K562 (cell line): Measurements from ENCODE around the gene KRTAP10-6. TPM values are rescaled to one million over a fixed set of nuclear protein-coding genes. Genes with fewer than 3 reads are reported as not detected.

ENCODE experiments used
- ATAC-seq: fragments of 200-7000 bp; cut with Tn5 transposase; 3 replicates; pipeline ENCODE4 v1.9.1; 2020; ENCODE audit warnings: moderate library complexity
- BruUV-seq: library from RNA; stranded (reverse); fragments of 400-500 nt; replicated peaks from 2 replicates; lab custom pipeline; 2021; lab: Mats Ljungman, UMichigan
- CTCF ChIA-PET: fragments of 300-600 bp; formaldehyde crosslinking; extraction: SDS; loops from one replicate; lab custom pipeline; 2021; ENCODE audit warnings: low intra/inter-chr PET ratio; lab: Yijun Ruan, JAX
- POLR2A ChIA-PET: fragments of 300-600, 350-650 bp; sonication (Branson Sonifier 250); formaldehyde crosslinking; extraction: SDS; loops from one replicate; lab custom pipeline; 2021; ENCODE audit warnings: antibody characterized with exemption, inconsistent platforms; lab: Yijun Ruan, JAX
- DNase-seq, 4 experiments: peaks; one replicate each; pipeline versions ENCODE4 v3.0.0 to v3.0.0-alpha.2; 2011 to 2018; ENCODE audit warnings: low spot score in 3 of 4, mixed read lengths in 3 of 4; ENCODE audit errors: extremely low read depth in 1 of 4
- FAIRE-seq: peaks from 2 replicates; lab custom pipeline; 2011; peaks lifted over from hg19 to GRCh38; lab: Jason Lieb, UNC
- H2AFZ ChIP-seq: 2 replicates; pipeline ENCODE4 v1.6.0; 2011; ENCODE audit warnings: low read depth, low read length, control low read depth, inconsistent platforms
- H3K27ac ChIP-seq: fragments of 200-600 bp; 3 replicates; pipeline ENCODE4 v1.8.0; 2011; ENCODE audit warnings: low read depth, mild to moderate bottlenecking, control low read depth, inconsistent platforms, low read length, moderate library complexity, mixed read lengths; ENCODE audit errors: extremely low read depth
- H3K27me3 ChIP-seq, 2 experiments: fragments of 300-600 bp in 1 of 2; 2 replicates in 1 of 2; 3 replicates in 1 of 2; pipeline versions ENCODE4 v1.6.0 to v1.8.0; 2011; ENCODE audit warnings: inconsistent platforms in 2 of 2, low read length in 2 of 2, mild to moderate bottlenecking in 1 of 2, mixed read lengths in 1 of 2, moderate library complexity in 1 of 2; ENCODE audit not compliant: control insufficient read depth in 2 of 2, insufficient read depth in 2 of 2
- H3K36me3 ChIP-seq: fragments of 300-600 bp; 3 replicates; pipeline ENCODE4 v1.8.0; 2011; ENCODE audit warnings: mild to moderate bottlenecking, low read length, inconsistent platforms; ENCODE audit not compliant: control insufficient read depth, insufficient read depth
- H3K4me1 ChIP-seq, 2 experiments: fragments of 200-600 bp in 1 of 2; replicated peaks in 1 of 2; 2 replicates in 1 of 2; 3 replicates in 1 of 2; pipeline versions ENCODE4 v1.5.1 to v1.8.0; 2011; ENCODE audit warnings: inconsistent platforms in 2 of 2, low read length in 2 of 2, mild to moderate bottlenecking in 1 of 2, mixed read lengths in 1 of 2, moderate library complexity in 1 of 2; ENCODE audit not compliant: control insufficient read depth in 2 of 2, insufficient read depth in 2 of 2
- H3K4me2 ChIP-seq: 2 replicates; pipeline ENCODE4 v1.6.1; 2011; ENCODE audit warnings: low read length, control low read depth, inconsistent platforms, mixed read lengths; ENCODE audit not compliant: insufficient read depth
- H3K4me3 ChIP-seq: fragments of 200-600 bp; sonication (generic), shearing (Covaris generic); 2 replicates; pipeline ENCODE4 v1.5.1; 2016; ENCODE audit warnings: control low read depth, inconsistent platforms
- H3K79me2 ChIP-seq: fragments of 200-600 bp; 3 replicates; pipeline ENCODE4 v1.8.0; 2011; ENCODE audit warnings: low read length, inconsistent platforms; ENCODE audit not compliant: control insufficient read depth, insufficient read depth
- H3K9ac ChIP-seq, 2 experiments: 2 replicates each; pipeline versions ENCODE4 v1.6.0 to v1.6.1; 2011; ENCODE audit warnings: low read depth in 2 of 2, low read length in 2 of 2, control low read depth in 1 of 2, inconsistent platforms in 1 of 2, mild to moderate bottlenecking in 1 of 2, mixed read lengths in 1 of 2; ENCODE audit not compliant: insufficient read depth in 1 of 2
- H3K9me1 ChIP-seq: one replicate; pipeline ENCODE4 v1.6.0; 2011; ENCODE audit warnings: inconsistent platforms, mild to moderate bottlenecking, low read length, moderate library complexity; ENCODE audit not compliant: control insufficient read depth, insufficient read depth
- H3K9me3 ChIP-seq: replicated peaks from 2 replicates; pipeline ENCODE4 v1.5.1; 2011; ENCODE audit warnings: low read depth, low read length, inconsistent platforms; ENCODE audit not compliant: control insufficient read depth, insufficient read depth
- H4K20me1 ChIP-seq: replicated peaks from 2 replicates; pipeline ENCODE4 v1.6.1; 2011; ENCODE audit warnings: low read length, inconsistent platforms, mixed read lengths; ENCODE audit not compliant: control insufficient read depth, insufficient read depth
- CREB1 ChIP-seq, 2 experiments: sonication (generic) in 1 of 2; formaldehyde crosslinking in 1 of 2; IDR thresholded peaks; 2 replicates each; pipeline versions ENCODE4 v1.6.1 to v1.8.0; 2012 to 2022; ENCODE audit warnings: inconsistent platforms in 1 of 2, mild to moderate bottlenecking in 1 of 2, missing genetic modification reagents in 1 of 2, moderate library complexity in 1 of 2
- FOXK1 ChIP-seq: sonication (generic); formaldehyde crosslinking; IDR thresholded peaks from 2 replicates; pipeline ENCODE4 v1.8.0; 2022; ENCODE audit warnings: missing genetic modification reagents, mild to moderate bottlenecking, borderline replicate concordance
- L3MBTL2 ChIP-seq: fragments of 450-650 bp; IDR thresholded peaks from 2 replicates; pipeline ENCODE4 v1.6.1; 2016; ENCODE audit warnings: mild to moderate bottlenecking, moderate library complexity
- PHTF2 ChIP-seq: fragments of 250-450 bp; sonication (Bioruptor Pico); IDR thresholded peaks from 2 replicates; pipeline ENCODE4 v1.5.0; 2021; ENCODE audit warnings: mild to moderate bottlenecking
- POLR3G ChIP-seq: IDR thresholded peaks from 2 replicates; pipeline ENCODE4 v1.6.1; 2011; ENCODE audit not compliant: insufficient read length, insufficient replicate concordance; ENCODE audit errors: extremely low read depth
- RBM15 ChIP-seq: fragments of 200-400 bp; formaldehyde crosslinking; IDR thresholded peaks from 2 replicates; pipeline ENCODE4 v1.6.1; 2018; ENCODE audit warnings: mild to moderate bottlenecking, low read length, moderate library complexity; ENCODE audit not compliant: insufficient read depth
- ZBTB11 ChIP-seq, 3 experiments: fragments of 200-800 bp in 1 of 3; fragments of 250-450 bp in 1 of 3; fragments of 450-650 bp in 1 of 3; sonication (Bioruptor Pico) in 1 of 3; sonication (Bioruptor generic) in 1 of 3; formaldehyde crosslinking in 1 of 3; IDR thresholded peaks; 2 replicates each; pipeline versions ENCODE4 v1.6.1 to v1.8.0; 2016 to 2022; ENCODE audit warnings: mild to moderate bottlenecking in 2 of 3, missing genetic modification characterization in 2 of 3, missing compliant biosample characterization in 1 of 3, moderate library complexity in 1 of 3
- ZNF57 ChIP-seq: fragments of 450-650 bp; formaldehyde crosslinking; IDR thresholded peaks from 2 replicates; pipeline ENCODE4 v1.4.0; 2020; ENCODE audit warnings: mild to moderate bottlenecking, moderate library complexity
- WGBS: fragments of 100-300 bp; shearing (Covaris generic); methylation state at CpG from one replicate; pipeline ENCODE4 v1.1.6; 2016; ENCODE audit warnings: low coverage, mixed read lengths; ENCODE audit not compliant: insufficient coverage; ENCODE audit errors: missing lambda C conversion rate; 5-methylcytosine and 5-hydroxymethylcytosine counted together
- in situ Hi-C: fragments of 300-500 bp; cut with MboI; formaldehyde crosslinking; loops from 4 replicates; pipeline ENCODE4 v1.15.0; 2018; ENCODE audit warnings: inconsistent platforms, mixed read lengths
- intact Hi-C: fragments of 100-400 bp; cut with micrococcal nuclease; formaldehyde crosslinking; loops from 2 replicates; pipeline ENCODE4 v1.14.2; 2022
- polyA plus RNA-seq, 8 experiments: library from polyadenylated mRNA; depleted of rRNA in 4 of 8; stranded (reverse) in 5 of 8; unstranded in 3 of 8; fragments of >200 nt; fragmentation: Nextera tagmentation in 2 of 8; fragmentation: Illumina TruSeq in 1 of 8; extraction: Ambion mirVana in 2 of 8; extraction: Trizol in 1 of 8; gene quantifications; 2 replicates each; pipeline versions ENCODE4 v1.2.1 to v1.2.3, GENCODE V29; 2011 to 2014; ENCODE audit warnings: inconsistent platforms in 1 of 8, missing spikeins in 1 of 8
- total RNA-seq, 7 experiments: library from RNA; depleted of rRNA in 6 of 7; stranded (reverse); fragments of >200 nt in 6 of 7; fragmentation: Illumina TruSeq in 2 of 7; extraction: Trizol in 2 of 7; gene quantifications; 2 replicates each; pipeline versions ENCODE4 v1.2.1 to v1.2.3, GENCODE V29; 2011 to 2021; ENCODE audit warnings: low replicate concordance in 1 of 7
- TF ChIP-seq, protein P1 (sequence below): sonication (generic); formaldehyde crosslinking; IDR thresholded peaks from 2 replicates; pipeline ENCODE4 v1.8.1; 2022; ENCODE audit warnings: missing genetic modification reagents
- TF ChIP-seq, protein P2 (sequence below): sonication (generic); IDR thresholded peaks from 2 replicates; pipeline ENCODE4 v1.6.1; 2016

KRTAP10-6 gene
- total and polyA plus RNA-seq, 9 of the 15 experiments (the other 6 are each of a cell fraction or from before 2014, with no cell fraction given): not detected

GRCh38 chr21:44601596-44602462 lies 9.5 kb upstream of the KRTAP10-6 start:
- DNase-seq (no peak), FAIRE-seq (no peak), ATAC-seq (no peak)
- Histone ChIP-seq H3K9me1 (no peaks in the 10 kb centered on the region), H3K4me3 (no peak overlapping the region), H3K36me3 (no peaks in the 10 kb centered on the region), H3K27ac (no peak overlapping the region), H4K20me1 (no peaks in the 10 kb centered on the region), H3K27me3 (peaks cover 9 to 43% of the 10 kb centered on the region in 2 experiments), H3K4me2 (no peak overlapping the region), H3K9ac (no peak overlapping the region), H3K79me2 (no peaks in the 10 kb centered on the region), H3K9me3 (no peaks in the 10 kb centered on the region), H3K4me1 (peaks cover 0 to 16% of the 10 kb centered on the region in 2 experiments; a peak in 1 of 5 replicates), H2AFZ (no peak overlapping the region)
- TF ChIP-seq, protein P1, sequence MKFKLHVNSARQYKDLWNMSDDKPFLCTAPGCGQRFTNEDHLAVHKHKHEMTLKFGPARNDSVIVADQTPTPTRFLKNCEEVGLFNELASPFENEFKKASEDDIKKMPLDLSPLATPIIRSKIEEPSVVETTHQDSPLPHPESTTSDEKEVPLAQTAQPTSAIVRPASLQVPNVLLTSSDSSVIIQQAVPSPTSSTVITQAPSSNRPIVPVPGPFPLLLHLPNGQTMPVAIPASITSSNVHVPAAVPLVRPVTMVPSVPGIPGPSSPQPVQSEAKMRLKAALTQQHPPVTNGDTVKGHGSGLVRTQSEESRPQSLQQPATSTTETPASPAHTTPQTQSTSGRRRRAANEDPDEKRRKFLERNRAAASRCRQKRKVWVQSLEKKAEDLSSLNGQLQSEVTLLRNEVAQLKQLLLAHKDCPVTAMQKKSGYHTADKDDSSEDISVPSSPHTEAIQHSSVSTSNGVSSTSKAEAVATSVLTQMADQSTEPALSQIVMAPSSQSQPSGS (CRISPR knock-in tag): no peak
- TF ChIP-seq PHTF2: no peak
- no peak for TF ChIP-seq ZNF57 (CRISPR knock-in tag)
- no peak for TF ChIP-seq FOXK1 (CRISPR knock-in tag)
- TF ChIP-seq POLR3G: no peak
- TF ChIP-seq, protein P2, sequence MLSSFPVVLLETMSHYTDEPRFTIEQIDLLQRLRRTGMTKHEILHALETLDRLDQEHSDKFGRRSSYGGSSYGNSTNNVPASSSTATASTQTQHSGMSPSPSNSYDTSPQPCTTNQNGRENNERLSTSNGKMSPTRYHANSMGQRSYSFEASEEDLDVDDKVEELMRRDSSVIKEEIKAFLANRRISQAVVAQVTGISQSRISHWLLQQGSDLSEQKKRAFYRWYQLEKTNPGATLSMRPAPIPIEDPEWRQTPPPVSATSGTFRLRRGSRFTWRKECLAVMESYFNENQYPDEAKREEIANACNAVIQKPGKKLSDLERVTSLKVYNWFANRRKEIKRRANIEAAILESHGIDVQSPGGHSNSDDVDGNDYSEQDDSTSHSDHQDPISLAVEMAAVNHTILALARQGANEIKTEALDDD: no peak
- no peak for TF ChIP-seq L3MBTL2
- no peak for TF ChIP-seq ZBTB11 (CRISPR knock-in tag; IDR thresholded peaks at IDR 0.05)
- TF ChIP-seq CREB1 (IDR thresholded peaks at IDR 0.05): no peak
- TF ChIP-seq CREB1 (CRISPR knock-in tag; IDR thresholded peaks at IDR 0.05): no peak
- TF ChIP-seq RBM15: no peak
- CTCF ChIA-PET: no interaction called here
- POLR2A ChIA-PET: interaction anchor here (0.6 to 0.9 kb wide), 3 partner anchors 8 to 93 kb away, joined by 3 to 4 read pairs (median 3); no protein-coding TSS in a partner anchor
- BruUV-seq: no TSS peak
- in situ Hi-C loops: no loop called here
- WGBS: 2% methylated on average over 19 of the region's 23 CpGs
- intact Hi-C loops: no loop called here
